Upper lobe of left lung (tissue), 6 donors: ENCODE data around the gene HECTD3. TPM values are rescaled to one million over a fixed set of nuclear protein-coding genes. Genes with fewer than 3 reads are reported as not detected.

Experiments
- ATAC-seq, 2 donors: fragments of 200-7000 bp; cut with Tn5 transposase; one replicate each; pipeline ENCODE4 v1.9.1; 2022; ENCODE audit warnings: mild to moderate bottlenecking in 2 of 2, moderate library complexity in 2 of 2; ENCODE audit not compliant: low FRiP score in 2 of 2
- DNase-seq, 2 donors: peaks; one replicate each; pipeline ENCODE4 v3.0.0-alpha.2; 2019 to 2020
- H3K27ac ChIP-seq, 4 donors: fragments of 200-600 bp; sonication (generic); one replicate each; pipeline ENCODE4 v1.5.1; 2016 to 2019
- H3K27me3 ChIP-seq, 4 donors: fragments of 200-600 bp; sonication (generic); one replicate each; pipeline ENCODE4 v1.5.1; 2017 to 2019
- H3K36me3 ChIP-seq, 4 donors: fragments of 200-600 bp; sonication (generic); one replicate each; pipeline ENCODE4 v1.5.1; 2016 to 2019
- H3K4me1 ChIP-seq, 4 donors: fragments of 200-600 bp; sonication (generic); one replicate each; pipeline ENCODE4 v1.5.1; 2018 to 2019
- H3K4me3 ChIP-seq, 4 donors: fragments of 200-600 bp; sonication (generic); one replicate each; pipeline ENCODE4 v1.5.1; 2017 to 2019; ENCODE audit warnings: mild to moderate bottlenecking in 2 of 4, moderate library complexity in 1 of 4
- H3K9me3 ChIP-seq, 4 donors: fragments of 200-600 bp; sonication (generic); one replicate each; pipeline ENCODE4 v1.5.1; 2018 to 2019
- CTCF ChIP-seq, 6 experiments: fragments of 450-650 bp in 4 of 6; fragments of 200-600 bp in 2 of 6; sonication (generic) in 2 of 6; IDR thresholded peaks; one replicate each; pipeline ENCODE4 v1.5.1; 2016 to 2019; ENCODE audit warnings: antibody characterized with exemption in 6 of 6
- EP300 ChIP-seq, 4 donors: sonication (generic); formaldehyde crosslinking; IDR thresholded peaks; one replicate each; pipeline ENCODE4 v1.5.1; 2017; ENCODE audit warnings: antibody characterized with exemption in 4 of 4, control low read depth in 2 of 4
- POLR2A ChIP-seq, 4 donors: fragments of 450-650 bp; IDR thresholded peaks; one replicate each; pipeline ENCODE4 v1.5.1; 2016 to 2017; ENCODE audit warnings: antibody characterized with exemption in 4 of 4, mild to moderate bottlenecking in 2 of 4
- POLR2AphosphoS5 ChIP-seq, 2 donors: sonication (generic); formaldehyde crosslinking; IDR thresholded peaks; one replicate each; pipeline ENCODE4 v1.5.1; 2017; ENCODE audit warnings: antibody characterized with exemption in 2 of 2
- WGBS, 2 donors: methylation state at CpG; one replicate each; pipeline ENCODE4 v1.1.5; 2017 to 2018; 5-methylcytosine and 5-hydroxymethylcytosine counted together
- total RNA-seq, 6 donors: library from RNA; depleted of rRNA in 4 of 6; stranded (reverse); fragments of >200 nt in 4 of 6; gene quantifications; one replicate each; pipeline versions ENCODE4 v1.1.0 to v1.2.1, GENCODE V29; 2016 to 2021
- donor health status: DM: no; HTN: no; CAD: no; lungs with moderate emphysema.
- donor health status: DM: no; HTN: yes; CAD: no; lungs with severe emphysema.

The HECTD3 gene
- total RNA-seq, 6 donors from 2014 or later = 30.6 to 116 (median 51.2) TPM

GRCh38 chr1:45009296-45009865 lies 1.7 kb downstream of the HECTD3 start:
- H3K36me3 ChIP-seq = peaks cover 40 to 54% (median 49%) of the 10 kb centered on the region in 4 donors
- H3K27ac ChIP-seq = no peak overlapping the region
- DNase-seq = no peak
- ATAC-seq = no peak
- H3K4me3 ChIP-seq = peak overlapping the region in 1 of 4 donors; percentile 88
- TF ChIP-seq EP300 (IDR thresholded peaks at IDR 0.05) (no peak), POLR2AphosphoS5 (IDR thresholded peaks at IDR 0.05) (no peak), CTCF (IDR thresholded peaks at IDR 0.05) (no peak), POLR2A (IDR thresholded peaks at IDR 0.05) (no peak)
- no peaks in the 10 kb centered on the region for H3K27me3 ChIP-seq
- H3K4me1 ChIP-seq = peaks cover 26 to 49% (median 29%) of the 10 kb centered on the region in 4 donors
- no peaks in the 10 kb centered on the region for H3K9me3 ChIP-seq
- WGBS, 2 donors = 96 to 99% methylated on average over 6 to 11 of the region's 11 CpGs

DNA sequence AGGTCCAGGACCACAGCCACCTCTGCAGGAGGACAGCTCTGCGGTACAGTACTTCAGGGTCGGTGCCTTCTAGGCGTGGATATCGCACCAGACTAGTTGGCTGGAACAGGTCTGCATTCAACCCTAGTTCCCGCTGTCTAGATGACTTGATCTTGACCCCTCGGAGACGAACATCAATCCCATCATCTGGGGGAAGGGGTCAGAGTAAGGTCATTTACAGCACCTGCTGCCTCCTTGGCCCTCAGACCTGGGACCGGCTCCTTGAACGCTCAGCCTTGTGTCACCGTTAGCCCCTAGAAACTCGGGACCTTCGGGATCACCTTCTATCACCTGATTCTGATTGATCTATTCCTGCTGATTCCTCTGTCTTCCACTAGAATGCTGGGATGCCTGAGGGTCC lies 2.6 kb downstream of the HECTD3 start:
- no peak overlapping the region for H3K4me3 ChIP-seq
- no peaks in the 10 kb centered on the region for H3K9me3 ChIP-seq
- DNase-seq (no peak), ATAC-seq (no peak)
- 93 to 94% methylated on average over 11 to 12 of the region's 12 CpGs for WGBS, 2 donors
- H3K27ac ChIP-seq = no peak overlapping the region
- TF ChIP-seq CTCF (IDR thresholded peaks at IDR 0.05) (no peak), EP300 (IDR thresholded peaks at IDR 0.05) (no peak)
- peaks cover 48 to 63% (median 57%) of the 10 kb centered on the region in 4 donors for H3K36me3 ChIP-seq
- no peaks in the 10 kb centered on the region for H3K27me3 ChIP-seq
- H3K4me1 ChIP-seq = peaks cover 26 to 43% (median 29%) of the 10 kb centered on the region in 4 donors

- H3K4me1 ChIP-seq = peaks cover 24 to 39% (median 27%) of the 10 kb centered on the region in 4 donors
- no peak for TF ChIP-seq CTCF (IDR thresholded peaks at IDR 0.05)
- TF ChIP-seq EP300 (IDR thresholded peaks at IDR 0.05) = no peak
- TF ChIP-seq POLR2AphosphoS5 (IDR thresholded peaks at IDR 0.05) = no peak
- TF ChIP-seq POLR2A (IDR thresholded peaks at IDR 0.05) = no peak
- no peaks in the 10 kb centered on the region for H3K27me3 ChIP-seq
- no peak overlapping the region for H3K4me3 ChIP-seq
- H3K36me3 ChIP-seq = peaks cover 49 to 67% (median 62%) of the 10 kb centered on the region in 4 donors
- 94 to 97% methylated on average over 3 of the region's 3 CpGs for WGBS, 2 donors
- H3K27ac ChIP-seq = no peak overlapping the region
- DNase-seq (no peak), ATAC-seq (no peak)
- no peaks in the 10 kb centered on the region for H3K9me3 ChIP-seq
Observed at GRCh38 chr1:45008076-45008475, 3.0 kb downstream of the HECTD3 start.

GRCh38 chr1:45007311-45007710 lies 3.8 kb downstream of the HECTD3 start:
- Histone ChIP-seq H3K27me3 (no peaks in the 10 kb centered on the region), H3K4me3 (no peak overlapping the region), H3K27ac (no peak overlapping the region), H3K9me3 (no peaks in the 10 kb centered on the region), H3K4me1 (peaks cover 18 to 31% (median 19%) of the 10 kb centered on the region in 4 donors), H3K36me3 (peaks cover 49 to 75% (median 69%) of the 10 kb centered on the region in 4 donors)
- TF ChIP-seq CTCF (IDR thresholded peaks at IDR 0.05) (no peak), POLR2A (IDR thresholded peaks at IDR 0.05) (no peak), POLR2AphosphoS5 (IDR thresholded peaks at IDR 0.05) (no peak), EP300 (IDR thresholded peaks at IDR 0.05) (no peak)
- 85 to 90% methylated on average over 10 to 11 of the region's 11 CpGs for WGBS, 2 donors
- ATAC-seq (no peak), DNase-seq (peak in 1 of 2 donors; percentile 52)

GRCh38 chr1:45005761-45006160 lies 5.4 kb downstream of the HECTD3 start:
- Histone ChIP-seq H3K27ac (no peak overlapping the region), H3K9me3 (no peaks in the 10 kb centered on the region), H3K4me3 (no peak overlapping the region), H3K36me3 (peaks cover 49 to 82% (median 73%) of the 10 kb centered on the region in 4 donors), H3K27me3 (no peaks in the 10 kb centered on the region), H3K4me1 (peaks cover 11 to 21% (median 13%) of the 10 kb centered on the region in 4 donors)
- no peak for ATAC-seq
- no peak for DNase-seq
- TF ChIP-seq CTCF (IDR thresholded peaks at IDR 0.05) (no peak), POLR2AphosphoS5 (IDR thresholded peaks at IDR 0.05) (no peak), EP300 (IDR thresholded peaks at IDR 0.05) (no peak), POLR2A (IDR thresholded peaks at IDR 0.05) (no peak)
- 94% methylated on average over 5 of the region's 6 CpGs; no CpG with 5 or more reads in 1 of the 2 donors for whole genome bisulfite sequencing, 2 donors
